ENCODE results near the gene AVP.
"Not testable (repeated sequence)": the region's sequence is repeated elsewhere in the genome, so short reads cannot be mapped to it uniquely, and the experiment has no call there.

AVP gene

GRCh38 chr20:3084283-3084985 is at the start of gene AVP:
TSS of gene AVP (minus strand) at chr20:3084724. CDS start at chr20:3084674, 50 bp downstream.
- no peak for DNase-seq (ENCODE audit: low read depth, low spot score)

DNA sequence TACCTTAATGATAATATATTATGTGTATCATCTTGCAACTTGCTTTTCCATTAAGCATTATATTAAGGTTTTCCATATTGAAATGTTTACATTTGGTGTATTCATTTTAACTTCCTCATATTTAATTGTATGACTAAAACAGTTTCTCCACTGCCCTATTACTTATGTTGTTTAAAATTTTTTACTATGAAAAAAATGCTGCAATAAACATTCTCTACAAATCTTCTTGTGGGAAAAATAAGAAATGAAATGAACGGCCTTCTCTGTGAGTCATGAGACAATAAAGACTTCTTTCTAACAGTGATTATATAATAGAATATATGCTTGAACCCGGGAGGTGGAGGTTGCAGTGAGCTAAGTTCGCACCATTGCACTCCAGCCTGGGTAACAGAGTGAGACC is 49.6 kb upstream of the AVP start:
- no peak for DNase-seq (ENCODE audit: low read depth, low spot score)

DNA sequence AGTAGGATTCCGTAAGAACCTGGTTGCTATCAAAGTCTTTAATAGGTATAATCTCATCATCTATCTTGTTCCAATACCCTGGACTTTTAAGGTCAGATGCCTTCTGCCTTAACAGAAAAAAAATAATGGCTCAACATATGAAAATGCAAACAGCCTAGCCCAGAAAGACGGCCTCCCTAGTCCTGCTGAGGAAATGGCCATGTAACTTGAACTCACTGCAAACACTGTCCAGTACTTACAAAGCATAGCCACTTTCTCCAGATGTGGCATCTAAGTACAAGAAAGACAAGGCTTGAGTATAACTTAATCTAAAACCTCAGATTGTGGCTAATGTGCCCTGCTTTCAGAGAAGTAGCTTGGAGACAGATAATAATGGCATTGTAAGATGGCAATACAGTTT is 48.6 kb upstream of the AVP start:
- DNase-seq (ENCODE audit: low read depth, low spot score), result no peak

- no peak for DNase-seq (ENCODE audit: low read depth, low spot score)
Measured at GRCh38 chr20:3130051-3130600, 45.6 kb upstream of the AVP start.

DNA sequence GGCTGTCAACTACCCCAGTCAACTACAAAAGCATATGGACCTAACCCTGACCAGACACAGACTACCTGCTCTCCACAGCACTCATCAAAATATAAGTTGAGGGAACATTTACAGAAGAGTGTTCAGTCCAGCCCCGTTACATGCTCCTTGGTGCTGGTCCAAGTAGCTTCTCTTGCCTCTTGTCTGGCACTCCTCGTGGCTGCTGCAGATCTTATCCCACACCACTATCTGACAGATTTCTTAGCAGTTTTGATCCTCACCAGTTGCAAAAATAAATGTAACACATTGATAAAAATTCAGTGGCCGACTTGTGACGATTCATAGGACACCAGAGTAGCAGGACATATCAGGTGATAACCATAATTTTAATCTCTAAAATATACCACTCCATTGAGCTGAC is 44.6 kb upstream of the AVP start:
- no peak for DNase-seq (ENCODE audit: low read depth, low spot score)

DNA sequence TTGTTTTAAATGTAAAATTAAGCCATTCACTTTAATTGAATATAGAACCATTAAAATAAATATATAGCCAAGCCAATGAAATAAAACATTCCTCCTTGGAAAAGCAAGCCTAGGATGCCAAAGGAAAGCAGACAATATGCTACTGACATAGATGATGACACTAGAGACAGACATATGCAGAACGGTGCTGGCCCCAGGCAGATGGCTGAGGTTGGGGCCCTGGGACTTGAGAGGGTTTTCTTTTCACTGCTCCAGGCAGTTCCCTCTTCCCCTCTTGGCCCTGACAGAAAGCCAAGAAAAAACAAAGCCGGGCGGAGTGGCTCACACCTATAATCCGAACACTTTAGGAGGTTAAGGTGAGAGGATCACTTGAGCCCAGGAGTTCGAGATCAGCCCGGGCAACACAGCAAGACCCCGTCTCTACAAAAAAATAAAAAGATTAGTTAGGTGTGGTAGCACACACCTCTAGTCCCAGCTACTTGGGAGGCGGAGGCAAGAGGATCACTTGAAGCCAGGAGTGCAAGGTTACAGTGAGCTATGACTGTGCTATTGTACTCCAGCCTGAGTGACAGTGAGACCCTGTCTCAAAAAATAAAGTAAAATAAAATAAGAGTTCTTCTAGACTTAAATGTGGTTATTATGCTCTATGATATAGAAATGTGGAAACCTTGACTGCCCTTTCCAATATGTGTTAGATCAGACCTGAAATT is 43.9 kb upstream of the AVP start:
- no peak for DNase-seq (ENCODE audit: low read depth, low spot score)

DNA sequence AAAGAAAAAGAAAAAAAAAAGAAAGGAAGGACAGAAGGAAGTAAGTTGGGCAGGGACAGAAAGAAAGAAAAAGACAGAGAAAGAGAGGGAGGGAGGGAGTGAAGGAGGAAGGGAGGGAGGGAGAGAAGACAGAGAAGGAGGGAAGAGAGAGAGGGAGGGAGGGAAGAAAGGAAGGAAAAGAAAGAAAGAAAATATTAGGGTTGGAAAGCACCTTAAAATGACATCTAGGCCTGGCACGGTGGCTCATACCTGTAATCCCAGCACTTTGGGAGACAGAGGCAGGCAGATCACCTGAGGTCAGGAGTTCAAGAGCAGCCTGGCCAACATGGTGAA is 42.0 kb upstream of the AVP start:
- DNase-seq (ENCODE audit: low read depth, low spot score), result no peak

GRCh38 chr20:3125776-3126526 is 41.4 kb upstream of the AVP start:
- not testable (repeated sequence) for DNase-seq (ENCODE audit: low read depth, low spot score)

DNA sequence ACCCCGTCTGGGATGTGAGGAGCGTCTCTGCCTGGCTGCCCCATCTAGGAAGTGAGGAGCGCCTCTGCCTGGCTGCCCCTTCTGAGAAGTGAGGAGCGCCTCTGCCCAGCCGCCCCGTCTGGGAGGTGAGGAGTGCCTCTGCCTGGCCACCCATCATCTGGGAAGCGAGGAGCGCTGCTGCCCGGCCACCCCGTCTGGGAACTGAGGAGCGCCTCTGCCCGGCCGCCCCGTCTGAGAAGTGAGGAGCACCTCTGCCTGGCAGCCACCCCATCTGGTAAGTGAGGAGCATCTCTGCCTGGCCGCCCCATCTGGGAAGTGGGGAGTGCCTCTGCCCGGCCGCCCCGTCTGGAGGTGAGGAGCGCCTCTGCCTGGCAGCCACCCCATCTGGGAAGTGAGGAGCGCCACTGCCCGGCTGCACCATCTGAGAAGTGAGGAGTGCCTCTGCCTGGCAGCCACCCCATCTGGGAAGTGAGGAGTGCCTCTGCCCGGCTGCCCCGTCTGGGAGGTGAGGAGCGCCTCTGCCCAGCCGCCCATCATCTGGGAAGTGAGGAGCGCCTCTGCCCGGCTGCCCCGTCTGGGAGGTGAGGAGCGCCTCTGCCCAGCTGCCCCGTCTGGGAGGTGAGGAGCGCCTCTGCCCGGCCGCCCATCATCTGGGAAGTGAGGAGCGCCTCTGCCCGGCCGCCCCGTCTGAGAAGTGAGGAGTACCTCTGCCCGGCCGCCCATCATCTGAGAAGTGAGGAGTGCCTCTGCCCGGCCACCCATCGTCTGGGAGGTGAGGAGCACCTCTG is 40.4 kb upstream of the AVP start:
- DNase-seq (ENCODE audit: low read depth, low spot score), result not testable (repeated sequence)

GRCh38 chr20:3124163-3124562 is 39.6 kb upstream of the AVP start:
- not testable (repeated sequence) for DNase-seq (ENCODE audit: low read depth, low spot score)

GRCh38 chr20:3123542-3123941 is 39.0 kb upstream of the AVP start:
- no peak for DNase-seq (ENCODE audit: low read depth, low spot score)

- no peak for DNase-seq (ENCODE audit: low read depth, low spot score)
Measured at GRCh38 chr20:3121955-3122610, 37.6 kb upstream of the AVP start.

- no peak for DNase-seq (ENCODE audit: low read depth, low spot score)
Measured at GRCh38 chr20:3121271-3121911, 36.9 kb upstream of the AVP start.

GRCh38 chr20:3119044-3119443 is 34.5 kb upstream of the AVP start:
- no peak for DNase-seq (ENCODE audit: low read depth, low spot score)

GRCh38 chr20:3117839-3118379 is 33.4 kb upstream of the AVP start:
- DNase-seq (ENCODE audit: low read depth, low spot score), result not testable (repeated sequence)

DNA sequence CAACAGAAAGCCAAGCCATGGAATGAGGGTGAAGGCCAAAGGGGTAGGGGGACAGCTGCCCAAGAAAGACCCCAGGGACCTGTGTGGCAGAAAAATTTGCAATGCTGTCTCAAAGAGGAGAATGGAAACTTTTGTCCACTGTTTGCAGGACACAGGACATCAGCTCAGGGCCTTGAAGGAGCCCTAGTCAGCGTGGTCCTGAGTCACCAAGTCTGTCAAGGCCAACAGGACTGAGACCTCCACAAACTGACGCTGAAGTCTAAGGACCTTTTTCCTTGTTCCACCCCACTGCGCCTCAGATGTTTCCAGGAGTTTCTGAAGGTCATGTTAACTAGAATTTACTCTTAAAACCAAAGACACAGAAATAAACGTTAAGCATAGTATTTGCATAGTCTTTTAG is 31.8 kb upstream of the AVP start:
- DNase-seq (ENCODE audit: low read depth, low spot score), result no peak

GRCh38 chr20:3115190-3116107 is 30.9 kb upstream of the AVP start:
- DNase-seq (ENCODE audit: low read depth, low spot score), result no peak

DNA sequence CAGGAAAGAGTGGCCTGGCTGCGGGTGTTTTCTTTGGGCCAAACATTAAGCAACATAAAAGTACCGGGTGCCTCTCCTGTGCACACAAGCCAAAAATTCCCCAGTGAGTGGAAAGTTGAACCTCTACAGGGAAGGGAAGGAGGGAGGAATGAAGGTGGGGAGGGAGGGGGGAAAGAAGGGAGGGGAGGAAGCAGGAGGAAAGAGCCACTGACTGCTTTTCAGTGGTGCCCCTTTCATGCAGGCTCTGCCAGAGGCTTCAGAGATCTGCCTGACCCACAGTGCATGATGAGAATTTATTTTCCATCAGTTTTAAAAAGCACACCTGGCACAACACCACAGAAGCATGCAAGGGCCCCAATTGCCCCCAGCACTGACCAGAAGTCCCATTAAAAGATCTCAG is 27.5 kb upstream of the AVP start:
- no peak for DNase-seq (ENCODE audit: low read depth, low spot score)

GRCh38 chr20:3111507-3111906 is 27.0 kb upstream of the AVP start:
- DNase-seq (ENCODE audit: low read depth, low spot score), result no peak

Data from activated naive CD8-positive, alpha-beta T cell treated with anti-CD3 and anti-CD28 coated beads, Interleukin-2, amount 50 U/mL, for 16 hours (primary cell).